ENCODE results near the gene SBNO2. TPM values are rescaled to one million over a fixed set of nuclear protein-coding genes. Genes with fewer than 3 reads are reported as not detected.

The SBNO2 gene
- polyA plus RNA-seq, 4 donors, result 11.8 to 23.5 (median 14.0) TPM

- no peak for DNase-seq (ENCODE audit: low read depth in 4 of 4, low spot score in 3 of 4)
Observed at GRCh38 chr19:1169411-1169791, 4.7 kb downstream of the SBNO2 start.

- no peak for DNase-seq (ENCODE audit: low read depth in 4 of 4, low spot score in 3 of 4)
Observed at GRCh38 chr19:1168572-1169410, 5.3 kb downstream of the SBNO2 start.

GRCh38 chr19:1167687-1168571 lies 6.1 kb downstream of the SBNO2 start:
- DNase-seq (ENCODE audit: low read depth in 4 of 4, low spot score in 3 of 4), result no peak

GRCh38 chr19:1166872-1167573 lies 7.0 kb downstream of the SBNO2 start:
- DNase-seq (ENCODE audit: low read depth in 4 of 4, low spot score in 3 of 4), result no peak

- DNase-seq (ENCODE audit: low read depth in 4 of 4, low spot score in 3 of 4), result no peak
Observed at GRCh38 chr19:1164684-1165531, 9.2 kb downstream of the SBNO2 start.

GRCh38 chr19:1163934-1164683 lies 10.0 kb downstream of the SBNO2 start:
- no peak for DNase-seq (ENCODE audit: low read depth in 4 of 4, low spot score in 3 of 4)

GRCh38 chr19:1163283-1163933 lies 10.7 kb downstream of the SBNO2 start:
- DNase-seq (ENCODE audit: low read depth in 4 of 4, low spot score in 3 of 4), result no peak

GRCh38 chr19:1162404-1163282 lies 11.4 kb downstream of the SBNO2 start:
- no peak for DNase-seq (ENCODE audit: low read depth in 4 of 4, low spot score in 3 of 4)

- DNase-seq (ENCODE audit: low read depth in 4 of 4, low spot score in 3 of 4), result no peak
Observed at GRCh38 chr19:1161716-1162115, 12.4 kb downstream of the SBNO2 start.

GRCh38 chr19:1159864-1160595 lies 14.0 kb downstream of the SBNO2 start:
- DNase-seq (ENCODE audit: low read depth in 4 of 4, low spot score in 3 of 4), result no peak

GRCh38 chr19:1158885-1159448 lies 15.1 kb downstream of the SBNO2 start:
- no peak for DNase-seq (ENCODE audit: low read depth in 4 of 4, low spot score in 3 of 4)

GRCh38 chr19:1157931-1158884 lies 15.9 kb downstream of the SBNO2 start:
- DNase-seq (ENCODE audit: low read depth in 4 of 4, low spot score in 3 of 4), result no peak

GRCh38 chr19:1156830-1157615 lies 17.0 kb downstream of the SBNO2 start:
- DNase-seq (ENCODE audit: low read depth in 4 of 4, low spot score in 3 of 4), result no peak

- DNase-seq (ENCODE audit: low read depth in 4 of 4, low spot score in 3 of 4), result no peak
Observed at GRCh38 chr19:1156305-1156801, 17.7 kb downstream of the SBNO2 start.
